HG03175 (cell line): ENCODE measurements around the gene RTKN2.
"Not testable (repeated sequence)": the region's sequence is repeated elsewhere in the genome, so short reads cannot be mapped to it uniquely, and the experiment has no call there.

Source experiments
- ATAC-seq: cut with Tn5 transposase; IDR thresholded peaks from one replicate; pipeline ENCODE4 v1.9.1; 2021; ENCODE audit warnings: mild to moderate bottlenecking, moderate library complexity; ENCODE audit not compliant: unreplicated experiment

RTKN2 gene, protein sequence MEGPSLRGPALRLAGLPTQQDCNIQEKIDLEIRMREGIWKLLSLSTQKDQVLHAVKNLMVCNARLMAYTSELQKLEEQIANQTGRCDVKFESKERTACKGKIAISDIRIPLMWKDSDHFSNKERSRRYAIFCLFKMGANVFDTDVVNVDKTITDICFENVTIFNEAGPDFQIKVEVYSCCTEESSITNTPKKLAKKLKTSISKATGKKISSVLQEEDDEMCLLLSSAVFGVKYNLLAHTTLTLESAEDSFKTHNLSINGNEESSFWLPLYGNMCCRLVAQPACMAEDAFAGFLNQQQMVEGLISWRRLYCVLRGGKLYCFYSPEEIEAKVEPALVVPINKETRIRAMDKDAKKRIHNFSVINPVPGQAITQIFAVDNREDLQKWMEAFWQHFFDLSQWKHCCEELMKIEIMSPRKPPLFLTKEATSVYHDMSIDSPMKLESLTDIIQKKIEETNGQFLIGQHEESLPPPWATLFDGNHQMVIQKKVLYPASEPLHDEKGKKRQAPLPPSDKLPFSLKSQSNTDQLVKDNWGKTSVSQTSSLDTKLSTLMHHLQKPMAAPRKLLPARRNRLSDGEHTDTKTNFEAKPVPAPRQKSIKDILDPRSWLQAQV

GRCh38 chr10:62268399-62269114 lies at the start of gene RTKN2:
Gene RTKN2 (minus strand): TSS chr10:62268844. CDS start chr10:62268610, 234 bp downstream.
- peak; percentile 73 for ATAC-seq

- no peak for ATAC-seq
These were observed 48.6 kb upstream of the RTKN2 start for GRCh38 chr10:62317257-62317656.

GRCh38 chr10:62309254-62309653 lies 40.6 kb upstream of the RTKN2 start:
- ATAC-seq = no peak

GRCh38 chr10:62308101-62308500 lies 39.5 kb upstream of the RTKN2 start:
- ATAC-seq = no peak

DNA sequence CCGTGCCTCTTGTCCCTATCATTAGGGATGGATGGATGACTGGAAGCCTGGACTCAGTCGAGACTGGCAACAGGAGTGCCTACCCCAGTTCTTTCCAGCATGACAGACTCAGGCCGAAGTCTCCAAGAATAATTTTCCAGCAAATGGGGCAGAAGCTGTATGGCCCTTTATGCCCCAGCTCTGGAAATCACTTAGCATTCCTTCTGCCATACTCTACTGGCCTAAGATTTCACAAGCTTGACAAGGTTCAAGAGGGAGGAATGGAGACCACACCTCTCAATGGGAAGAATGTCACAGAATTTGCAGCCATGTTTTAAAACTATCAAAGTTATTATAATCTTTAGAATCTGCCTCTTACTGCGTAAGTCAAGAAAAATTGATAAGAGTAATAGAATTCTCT lies 39.0 kb upstream of the RTKN2 start:
- ATAC-seq = no peak

GRCh38 chr10:62306663-62307062 lies 38.0 kb upstream of the RTKN2 start:
- no peak for ATAC-seq

DNA sequence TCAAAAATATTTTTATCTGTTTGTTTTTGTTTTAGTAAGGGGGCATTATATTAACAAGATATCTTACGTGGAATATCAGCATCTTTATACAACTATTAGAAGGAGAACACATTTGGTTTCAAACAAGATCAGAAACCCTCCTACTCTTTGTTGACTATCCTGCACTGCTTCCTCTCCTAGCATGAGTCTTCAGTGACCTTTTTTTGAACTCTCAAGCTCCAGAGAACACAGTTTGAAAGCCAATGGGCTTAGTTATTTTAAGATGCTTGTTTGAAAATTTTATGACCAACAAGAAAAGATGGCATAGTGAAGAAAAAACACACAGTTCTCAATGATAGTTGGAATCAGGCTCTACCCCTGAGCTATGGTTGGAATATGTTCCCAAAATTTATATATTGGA lies 37.2 kb upstream of the RTKN2 start:
- no peak for ATAC-seq

DNA sequence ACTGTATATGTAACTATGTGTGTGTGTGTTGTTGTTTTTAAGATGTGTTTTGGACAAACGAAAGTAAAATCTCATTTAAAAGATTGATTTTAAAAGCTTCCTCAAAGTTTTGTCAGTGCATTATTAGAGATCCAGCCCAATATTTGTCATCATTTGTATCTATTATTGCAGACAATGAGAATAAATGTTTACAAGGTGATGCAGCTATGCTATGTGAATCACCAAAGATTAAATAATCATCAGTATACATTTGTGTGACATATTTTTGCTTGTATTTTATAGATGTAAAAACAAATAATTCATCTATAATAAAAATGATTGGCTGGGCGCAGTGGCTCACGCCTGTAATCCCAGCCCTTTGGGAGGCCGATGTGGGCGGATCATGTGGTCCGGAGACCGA lies 35.3 kb upstream of the RTKN2 start:
- ATAC-seq = no peak

DNA sequence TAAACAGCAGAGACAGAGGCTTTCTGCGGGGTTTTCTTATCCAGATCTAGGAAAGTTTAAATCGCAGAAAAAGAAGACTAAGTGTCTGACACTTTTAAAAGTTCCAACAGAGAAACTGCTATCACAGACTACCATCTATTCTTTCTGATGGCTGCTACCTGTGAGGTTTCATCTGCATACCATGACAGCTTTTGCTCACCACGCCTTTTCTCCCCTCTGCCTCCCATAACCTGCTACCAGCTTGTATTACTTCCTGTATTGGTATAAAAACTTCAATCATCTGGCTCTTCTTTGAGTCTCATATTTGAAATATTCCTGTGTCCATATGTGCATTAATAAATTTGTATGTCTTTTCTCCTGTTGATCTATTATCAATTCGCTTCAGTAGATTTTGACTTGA lies 34.1 kb upstream of the RTKN2 start:
- ATAC-seq = no peak

DNA sequence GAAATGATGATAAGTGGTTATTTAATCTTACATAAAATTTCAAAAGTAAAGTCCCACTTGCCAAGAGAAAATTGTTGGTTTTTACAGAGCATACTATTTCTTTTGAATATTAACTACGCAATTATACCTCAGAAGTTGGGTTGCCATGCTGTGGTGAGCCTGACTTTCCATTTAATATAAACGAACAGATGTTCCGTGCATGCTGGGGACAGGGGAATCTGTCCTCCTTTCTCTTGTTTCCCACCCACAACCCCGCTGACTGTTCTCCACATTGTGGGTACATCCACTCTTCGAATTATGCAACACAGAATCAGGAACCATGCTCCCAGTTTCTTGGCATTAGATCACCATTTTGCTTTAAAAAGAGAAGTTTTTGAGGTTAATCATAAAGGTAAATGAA lies 29.2 kb upstream of the RTKN2 start:
- no peak for ATAC-seq

- ATAC-seq = no peak
These were observed 15.6 kb upstream of the RTKN2 start for GRCh38 chr10:62284221-62284620.

- not testable (repeated sequence) for ATAC-seq
These were observed 12.7 kb upstream of the RTKN2 start for GRCh38 chr10:62281348-62281747.

DNA sequence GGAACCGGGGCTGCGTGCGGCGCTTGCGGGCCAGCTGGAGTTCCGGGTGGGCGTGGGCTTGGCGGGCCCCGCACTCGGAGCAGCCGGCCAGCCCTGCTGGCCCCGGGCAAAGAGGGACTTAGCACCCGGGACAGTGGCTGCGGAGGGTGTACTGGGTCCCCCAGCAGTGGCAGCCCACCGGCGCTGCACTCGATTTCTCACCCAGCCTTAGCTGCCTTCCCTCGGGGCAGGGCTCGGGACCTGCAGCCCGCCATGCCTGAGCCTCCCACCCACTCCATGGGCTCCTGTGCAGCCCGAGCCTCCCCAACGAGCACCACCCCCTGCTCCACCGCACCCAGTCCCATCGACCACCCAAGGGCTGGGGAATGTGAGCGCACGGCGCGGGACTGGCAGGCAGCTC lies 11.7 kb upstream of the RTKN2 start:
- not testable (repeated sequence) for ATAC-seq

- no peak for ATAC-seq
These were observed 9.8 kb upstream of the RTKN2 start for GRCh38 chr10:62278441-62278910.

- no peak for ATAC-seq
These were observed 9.3 kb upstream of the RTKN2 start for GRCh38 chr10:62277971-62278370.

- no peak for ATAC-seq
These were observed 1.4 kb upstream of the RTKN2 start for GRCh38 chr10:62270020-62270419.

GRCh38 chr10:62268027-62268398 lies 631 bp downstream of the RTKN2 start:
- peak; percentile 3 for ATAC-seq

DNA sequence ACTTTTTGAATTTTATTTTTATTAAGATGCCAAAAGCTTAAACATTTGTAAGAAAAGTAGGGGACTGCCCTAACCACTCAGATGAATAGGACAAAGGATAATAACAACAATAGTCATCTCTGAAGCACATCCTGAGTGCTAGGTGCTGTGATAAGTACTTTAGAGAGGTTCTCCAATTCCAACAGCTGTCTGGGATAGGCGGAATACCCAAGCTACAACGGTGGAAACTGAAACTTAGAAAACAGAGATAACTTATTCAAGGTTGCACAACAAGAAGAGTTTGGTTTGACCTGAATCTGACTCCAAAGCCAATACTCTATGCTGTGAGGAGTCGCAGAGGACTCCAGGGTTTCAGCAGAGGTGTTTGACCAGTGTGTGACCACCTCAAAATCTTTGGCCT lies 2.0 kb downstream of the RTKN2 start:
- ATAC-seq = no peak

DNA sequence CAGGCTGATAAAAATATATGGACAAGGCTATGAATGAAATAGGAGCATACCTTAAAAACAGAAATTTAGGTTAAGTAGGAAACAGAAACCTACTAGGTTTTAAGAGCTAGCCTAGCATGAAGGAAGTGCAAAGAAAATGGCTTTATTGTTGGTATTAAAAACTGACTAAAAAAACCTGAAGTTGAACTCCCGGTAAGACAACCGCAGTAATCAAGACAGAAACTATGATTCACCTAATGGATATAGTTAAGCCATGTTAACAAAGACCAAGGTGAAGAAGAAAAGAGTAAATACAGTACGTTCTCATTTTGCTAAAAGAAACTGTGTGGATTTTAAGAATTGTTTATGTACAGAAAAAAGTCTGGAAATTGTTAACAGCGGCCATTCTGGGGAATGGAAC lies 2.5 kb downstream of the RTKN2 start:
- no peak for ATAC-seq

DNA sequence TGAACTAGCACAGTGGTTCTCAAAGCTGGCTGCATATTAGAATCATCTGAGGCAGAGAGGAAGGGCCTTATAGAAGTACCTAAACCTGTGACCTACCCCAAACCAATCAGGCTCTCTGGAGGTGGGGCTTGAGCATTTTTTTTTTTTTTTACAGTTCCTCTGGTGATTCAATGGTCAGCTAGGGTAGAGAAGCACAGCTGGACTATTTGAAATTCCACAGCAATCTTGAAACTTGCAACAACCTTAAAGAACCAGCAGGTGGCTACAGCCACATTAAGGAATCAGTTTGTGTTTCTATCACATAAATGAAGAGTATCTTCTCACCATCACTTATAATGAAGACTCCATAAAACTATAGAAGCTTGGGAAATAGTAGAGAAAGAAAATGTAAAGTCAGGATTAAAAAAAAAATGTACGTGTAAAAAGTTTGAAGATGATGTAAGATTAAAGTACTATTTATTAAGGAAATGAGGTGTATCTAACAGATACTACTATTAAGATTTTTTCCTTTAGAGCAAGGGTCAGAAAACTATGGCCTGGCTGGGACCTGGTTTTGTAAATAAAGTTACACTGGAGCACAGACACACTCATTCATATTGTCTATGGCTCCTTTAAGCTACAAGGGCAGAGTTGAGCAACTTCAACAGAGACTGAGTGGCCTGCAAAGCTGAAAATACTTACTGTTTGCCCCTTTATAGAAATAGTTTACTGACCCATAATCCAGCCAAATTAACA lies 3.8 kb downstream of the RTKN2 start:
- peak; percentile 47 for ATAC-seq

GRCh38 chr10:62264126-62264525 lies 4.5 kb downstream of the RTKN2 start:
- no peak for ATAC-seq
